ENCODE measurements around the gene PADI1.

The PADI1 gene

GRCh38 chr1:17216078-17216477, 11.2 kb downstream of the PADI1 start:
- H3K4me3 ChIP-seq (replicated peaks; ENCODE audit: low read depth, low read length) = no peak overlapping the region
- TF ChIP-seq CTCF (IDR thresholded peaks at IDR 0.05; ENCODE audit: insufficient read depth, low read length, poor library complexity, severe bottlenecking) = no peak
- H3K27me3 ChIP-seq (replicated peaks; ENCODE audit: control insufficient read depth, insufficient read depth, low read length) = no peaks in the 10 kb centered on the region; the same call in 1 of the 2 replicates

GRCh38 chr1:17217607-17218006, 12.7 kb downstream of the PADI1 start:
- no peak for TF ChIP-seq CTCF (IDR thresholded peaks at IDR 0.05; ENCODE audit: insufficient read depth, low read length, poor library complexity, severe bottlenecking)
- H3K36me3 ChIP-seq (ENCODE audit: control insufficient read depth, insufficient read depth, low read length) = no peaks in the 10 kb centered on the region
- H3K27me3 ChIP-seq (replicated peaks; ENCODE audit: control insufficient read depth, insufficient read depth, low read length) = no peaks in the 10 kb centered on the region; the same call in 1 of the 2 replicates
- DNase-seq (ENCODE audit: extremely low read depth, insufficient read length) = no peak
- H3K4me3 ChIP-seq (replicated peaks; ENCODE audit: low read depth, low read length) = no peak overlapping the region

More at GRCh38 chr1:17216078-17216477, 11.2 kb downstream of the PADI1 start:
- no peak for DNase-seq (ENCODE audit: extremely low read depth, insufficient read length)
- no peaks in the 10 kb centered on the region for H3K36me3 ChIP-seq (ENCODE audit: control insufficient read depth, insufficient read depth, low read length)

- no peaks in the 10 kb centered on the region; the same call in 1 of the 2 replicates for H3K27me3 ChIP-seq (replicated peaks; ENCODE audit: control insufficient read depth, insufficient read depth, low read length)
- H3K4me3 ChIP-seq (replicated peaks; ENCODE audit: low read depth, low read length) = no peak overlapping the region
- DNase-seq (ENCODE audit: extremely low read depth, insufficient read length) = no peak
- H3K36me3 ChIP-seq (ENCODE audit: control insufficient read depth, insufficient read depth, low read length) = no peaks in the 10 kb centered on the region
- no peak for TF ChIP-seq CTCF (IDR thresholded peaks at IDR 0.05; ENCODE audit: insufficient read depth, low read length, poor library complexity, severe bottlenecking)
Observed at GRCh38 chr1:17218939-17219338, 14.0 kb downstream of the PADI1 start.

- Histone ChIP-seq H3K4me3 (replicated peaks; ENCODE audit: low read depth, low read length) (no peak overlapping the region), H3K27me3 (replicated peaks; ENCODE audit: control insufficient read depth, insufficient read depth, low read length) (no peaks in the 10 kb centered on the region; the same call in 1 of the 2 replicates)
- TF ChIP-seq CTCF (IDR thresholded peaks at IDR 0.05; ENCODE audit: insufficient read depth, low read length, poor library complexity, severe bottlenecking) = no peak
Observed at GRCh38 chr1:17220287-17220686, 15.4 kb downstream of the PADI1 start.

GRCh38 chr1:17222557-17222956, 17.6 kb downstream of the PADI1 start:
- DNase-seq (ENCODE audit: extremely low read depth, insufficient read length) = no peak

More at GRCh38 chr1:17220287-17220686, 15.4 kb downstream of the PADI1 start:
- H3K36me3 ChIP-seq (ENCODE audit: control insufficient read depth, insufficient read depth, low read length) = no peaks in the 10 kb centered on the region
- no peak for DNase-seq (ENCODE audit: extremely low read depth, insufficient read length)

More at GRCh38 chr1:17222557-17222956, 17.6 kb downstream of the PADI1 start:
- H3K27me3 ChIP-seq (replicated peaks; ENCODE audit: control insufficient read depth, insufficient read depth, low read length) = no peaks in the 10 kb centered on the region; the same call in 1 of the 2 replicates
- no peak for TF ChIP-seq CTCF (IDR thresholded peaks at IDR 0.05; ENCODE audit: insufficient read depth, low read length, poor library complexity, severe bottlenecking)
- no peak overlapping the region for H3K4me3 ChIP-seq (replicated peaks; ENCODE audit: low read depth, low read length)
- H3K36me3 ChIP-seq (ENCODE audit: control insufficient read depth, insufficient read depth, low read length) = no peaks in the 10 kb centered on the region
